ENCODE measurements around the gene DARS1. TPM values are rescaled to one million over a fixed set of nuclear protein-coding genes. Genes with fewer than 3 reads are reported as not detected.

The DARS1 gene
- total RNA-seq, 3 donors from 2014 or later = 76.4 to 117 (median 86.7) TPM

GRCh38 chr2:135991861-135992260 is 6.4 kb upstream of the DARS1 start:
- Histone ChIP-seq H3K27ac (no peak overlapping the region), H3K4me1 (no peaks in the 10 kb centered on the region), H3K36me3 (no peaks in the 10 kb centered on the region), H3K9me3 (no peaks in the 10 kb centered on the region), H3K27me3 (no peaks in the 10 kb centered on the region), H3K4me3 (no peak overlapping the region)
- DNase-seq (ENCODE audit: low spot score in 2 of 2) = no peak
- intact Hi-C loops (cut with DNase I; ENCODE audit: low total_unique reads) = no loop called here
- TF ChIP-seq POLR2A (IDR thresholded peaks at IDR 0.05) (no peak), POLR2AphosphoS5 (IDR thresholded peaks at IDR 0.05) (no peak), CTCF (IDR thresholded peaks at IDR 0.05) (no peak)

DNA sequence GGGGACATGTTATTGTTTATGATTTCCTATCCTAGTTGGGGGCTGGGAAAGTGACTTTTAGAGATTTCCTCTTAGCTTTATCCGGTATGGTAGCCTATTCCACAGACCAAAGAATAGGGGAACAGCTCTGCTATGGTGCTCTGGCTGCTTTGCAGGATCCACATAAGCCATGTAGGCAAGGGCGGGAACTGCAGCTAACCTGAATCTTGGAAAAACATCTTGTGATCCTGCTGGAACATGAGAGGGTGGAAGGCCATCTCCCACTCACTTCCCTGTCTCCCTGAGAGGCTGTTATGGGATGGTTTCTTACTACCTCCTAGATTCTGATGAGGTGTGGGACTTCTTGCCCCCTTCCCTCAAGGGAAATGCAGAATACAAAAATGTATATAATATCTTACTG is 2.0 kb upstream of the DARS1 start:
- no peaks in the 10 kb centered on the region for H3K27me3 ChIP-seq
- H3K36me3 ChIP-seq = no peaks in the 10 kb centered on the region
- H3K4me3 ChIP-seq = no peak overlapping the region
- H3K27ac ChIP-seq = no peak overlapping the region
- DNase-seq (ENCODE audit: low spot score in 2 of 2) = no peak
- no peak for TF ChIP-seq CTCF (IDR thresholded peaks at IDR 0.05)
- no peak for TF ChIP-seq POLR2AphosphoS5 (IDR thresholded peaks at IDR 0.05)
- peaks cover 0 to 9% of the 10 kb centered on the region in 2 donors for H3K4me1 ChIP-seq
- H3K9me3 ChIP-seq = no peaks in the 10 kb centered on the region
- intact Hi-C loops (cut with DNase I; ENCODE audit: low total_unique reads) = no loop called here

DNA sequence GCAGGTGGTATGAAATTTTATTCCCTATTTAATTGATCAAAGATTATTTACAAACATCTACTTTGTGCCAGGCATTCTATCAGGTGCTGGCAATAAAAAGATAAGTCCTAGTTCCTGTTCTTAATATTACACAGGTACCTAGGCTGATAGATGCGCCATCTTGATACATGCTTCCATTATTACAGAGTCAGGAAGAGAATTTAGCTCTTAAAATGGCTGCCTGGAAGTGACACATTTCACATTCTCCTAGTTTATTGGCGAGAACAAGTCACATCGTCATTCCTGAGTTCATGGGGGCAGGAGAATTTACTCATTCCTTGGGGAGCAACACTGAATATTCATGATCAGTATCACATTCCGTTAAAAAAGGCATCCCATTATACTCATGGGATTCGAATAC is 1.1 kb upstream of the DARS1 start:
- intact Hi-C loops (cut with DNase I; ENCODE audit: low total_unique reads) = no loop called here
- no peak for TF ChIP-seq POLR2AphosphoS5 (IDR thresholded peaks at IDR 0.05)
- no peak for TF ChIP-seq CTCF (IDR thresholded peaks at IDR 0.05)
- no peak for TF ChIP-seq POLR2A (IDR thresholded peaks at IDR 0.05)

GRCh38 chr2:135985826-135986393 is 484 bp upstream of the DARS1 start:
- H3K4me3 ChIP-seq = peak overlapping the region; percentile 70 to 97 (median 96)
- peaks cover 0 to 9% of the 10 kb centered on the region in 2 donors for H3K4me1 ChIP-seq
- H3K36me3 ChIP-seq = no peaks in the 10 kb centered on the region
- no peaks in the 10 kb centered on the region for H3K27me3 ChIP-seq
- intact Hi-C loops (cut with DNase I; ENCODE audit: low total_unique reads) = no loop called here
- DNase-seq (ENCODE audit: low spot score in 2 of 2) = no peak
- H3K27ac ChIP-seq = peak overlapping the region; percentile 98 to 99
- no peaks in the 10 kb centered on the region for H3K9me3 ChIP-seq
- TF ChIP-seq POLR2AphosphoS5 (IDR thresholded peaks at IDR 0.05) (no peak), POLR2A (IDR thresholded peaks at IDR 0.05) (no peak), CTCF (IDR thresholded peaks at IDR 0.05) (no peak)

More for the DNA sequence above, 1.1 kb upstream of the DARS1 start:
- Histone ChIP-seq H3K36me3 (no peaks in the 10 kb centered on the region), H3K9me3 (no peaks in the 10 kb centered on the region), H3K4me3 (peak overlapping the region in 1 of 3 donors; percentile 97), H3K4me1 (peaks cover 0 to 9% of the 10 kb centered on the region in 2 donors), H3K27me3 (no peaks in the 10 kb centered on the region), H3K27ac (peak overlapping the region; percentile 98 to 99)
- DNase-seq (ENCODE audit: low spot score in 2 of 2) = no peak

- Histone ChIP-seq H3K36me3 (no peaks in the 10 kb centered on the region), H3K9me3 (no peaks in the 10 kb centered on the region), H3K27ac (peak overlapping the region; percentile 98 to 99), H3K4me3 (peak overlapping the region; percentile 70 to 97 (median 96)), H3K4me1 (peaks cover 0 to 9% of the 10 kb centered on the region in 2 donors), H3K27me3 (no peaks in the 10 kb centered on the region)
- intact Hi-C loops (cut with DNase I; ENCODE audit: low total_unique reads) = no loop called here
- DNase-seq (ENCODE audit: low spot score in 2 of 2) = no peak
- no peak for TF ChIP-seq POLR2A (IDR thresholded peaks at IDR 0.05)
- TF ChIP-seq POLR2AphosphoS5 (IDR thresholded peaks at IDR 0.05) = no peak
- no peak for TF ChIP-seq CTCF (IDR thresholded peaks at IDR 0.05)
Observed at GRCh38 chr2:135984199-135985017, 1.0 kb downstream of the DARS1 start.

Measured in breast epithelium (tissue), 4 donors.